CD4-positive, alpha-beta T cell treated with Interleukin-6 at 100 ng/mL for 8 hours (primary cell): ENCODE measurements around the gene SMARCC1.

Experiments
- DNase-seq: peaks from one replicate; pipeline ENCODE4 v3.0.0-alpha.2; 2020; ENCODE audit warnings: mixed read lengths, low spot score

SMARCC1 gene

DNA sequence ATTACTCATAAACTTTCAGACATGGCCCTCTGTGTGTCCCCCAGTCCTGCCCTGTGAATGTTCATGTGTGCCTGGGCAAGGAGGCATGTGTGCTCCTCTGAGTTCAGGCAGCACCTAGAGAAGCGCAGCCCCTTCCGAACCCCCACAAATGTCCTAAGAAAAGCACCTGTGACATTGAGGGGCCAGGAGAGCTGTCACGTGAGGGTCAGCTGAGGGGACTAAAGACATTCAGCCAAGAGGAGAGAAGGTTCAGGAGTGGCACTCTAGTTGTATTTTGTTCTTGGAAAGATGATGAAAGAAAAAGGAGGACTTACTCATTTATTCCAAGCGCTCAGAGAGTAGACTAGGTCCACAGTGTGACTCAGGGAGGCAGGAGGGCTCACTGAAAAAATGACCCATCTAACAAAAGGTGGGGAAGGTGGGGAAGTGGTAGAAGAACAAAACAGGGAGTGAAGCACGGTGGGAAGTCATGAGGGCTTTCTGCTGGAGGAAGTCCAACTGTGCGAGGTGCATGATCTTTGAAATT is 240.0 kb downstream of the SMARCC1 start:
- no peak for DNase-seq

DNA sequence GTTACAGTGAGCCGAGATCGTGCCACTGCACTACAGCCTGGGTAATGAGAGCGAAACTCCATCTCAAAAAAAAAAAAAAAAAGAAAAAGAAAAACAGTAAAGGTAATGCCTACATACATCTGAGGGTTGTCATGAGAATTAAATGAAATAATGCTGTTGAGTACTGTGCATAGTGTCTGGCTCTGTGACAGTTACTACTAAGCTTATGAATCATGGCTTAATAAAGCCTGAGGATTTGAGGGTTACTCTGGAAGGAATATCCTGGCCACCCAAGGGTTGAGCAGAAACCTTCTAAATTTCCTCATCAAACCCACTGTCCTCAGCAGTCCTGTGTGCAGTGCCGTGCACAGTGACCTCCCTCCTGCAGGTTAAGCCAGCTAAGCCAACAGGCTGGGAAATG is 241.4 kb downstream of the SMARCC1 start:
- no peak for DNase-seq

DNA sequence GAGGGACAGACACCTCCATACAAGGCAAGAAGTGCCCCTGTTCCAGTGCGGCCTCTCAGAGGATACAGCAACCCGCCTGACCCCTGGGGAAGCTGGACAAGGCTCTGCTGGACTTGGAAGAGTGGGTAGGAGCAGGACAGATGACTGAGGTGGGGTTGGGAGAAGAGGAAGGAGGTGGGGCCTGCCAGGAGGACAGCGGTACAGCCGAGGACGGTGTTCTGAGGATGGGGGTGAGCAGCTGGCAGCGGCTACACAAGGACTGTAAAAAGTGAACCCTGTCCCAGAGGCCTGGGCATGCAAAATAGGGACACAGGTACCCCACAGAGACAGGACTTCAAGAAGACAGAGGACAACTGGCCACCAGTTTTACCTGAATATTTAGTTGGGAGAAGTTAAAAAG is 244.7 kb downstream of the SMARCC1 start:
- DNase-seq = no peak

DNA sequence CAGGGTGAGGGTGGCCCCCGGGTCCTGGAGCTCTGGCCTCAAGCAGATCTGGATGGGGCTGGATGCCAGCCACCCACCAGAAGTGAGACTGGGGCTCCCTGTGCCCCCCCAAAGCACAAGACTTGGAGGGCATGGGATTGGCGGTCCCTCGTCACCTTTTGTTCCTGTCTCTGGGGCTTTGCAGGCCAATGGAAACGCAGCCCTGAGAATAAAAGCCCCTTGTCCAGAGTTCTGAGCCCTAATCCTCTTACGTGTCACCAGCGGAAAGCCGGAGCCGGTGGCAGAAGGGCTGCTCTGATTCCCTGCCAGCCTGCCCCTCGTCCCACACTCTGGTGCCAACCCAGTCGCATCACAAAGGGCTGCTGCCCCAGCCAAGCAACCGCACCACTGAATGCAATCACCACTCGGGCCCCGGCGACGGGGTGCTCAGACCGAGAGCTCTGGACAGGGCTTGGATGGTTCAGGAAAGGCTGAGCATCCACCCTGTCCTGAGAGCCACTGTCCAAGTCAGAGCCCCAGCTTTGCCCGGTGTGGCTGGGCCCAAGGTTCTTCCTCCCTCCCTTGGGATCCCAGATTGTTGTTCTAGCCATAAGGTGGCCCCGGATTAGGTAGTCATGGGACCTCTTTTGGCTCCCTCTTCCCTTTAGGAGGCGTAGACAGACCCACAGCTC is 245.3 kb downstream of the SMARCC1 start:
- DNase-seq = no peak
